Keratinocyte (primary cell): ENCODE results near the gene MAPKAPK3. TPM values are rescaled to one million over a fixed set of nuclear protein-coding genes. Genes with fewer than 3 reads are reported as not detected.

Source experiments
- DNase-seq: peaks from one replicate; pipeline ENCODE4 v3.0.0-alpha.2; 2011; ENCODE audit warnings: low read depth, missing footprints, low spot score
- FAIRE-seq: peaks from 2 replicates; lab custom pipeline; 2011; peaks lifted over from hg19 to GRCh38; lab: Jason Lieb, UNC
- H2AFZ ChIP-seq: 2 replicates; pipeline ENCODE4 v1.6.0; 2012; ENCODE audit warnings: low read length, control low read depth, inconsistent platforms; ENCODE audit not compliant: control insufficient read depth
- H3K27ac ChIP-seq: 2 replicates; pipeline ENCODE4 v1.5.1; 2011; ENCODE audit warnings: low read length; ENCODE audit not compliant: control insufficient read depth, insufficient read depth
- H3K27me3 ChIP-seq: 3 replicates; pipeline ENCODE4 v1.6.0; 2011; ENCODE audit warnings: low read length; ENCODE audit not compliant: control insufficient read depth, insufficient read depth; ENCODE audit errors: extremely low read depth
- H3K36me3 ChIP-seq, 2 experiments: 2 replicates in 1 of 2; 3 replicates in 1 of 2; pipeline ENCODE4 v1.5.1; 2011; ENCODE audit warnings: low read length in 2 of 2, mild to moderate bottlenecking in 1 of 2; ENCODE audit not compliant: control insufficient read depth in 2 of 2, insufficient read depth in 2 of 2; ENCODE audit errors: extremely low read depth in 1 of 2
- H3K4me1 ChIP-seq: 3 replicates; pipeline ENCODE4 v1.5.1; 2011; ENCODE audit warnings: low read length; ENCODE audit not compliant: control insufficient read depth, insufficient read depth; ENCODE audit errors: extremely low read depth
- H3K4me2 ChIP-seq: 3 replicates; pipeline ENCODE4 v1.6.0; 2011; ENCODE audit warnings: low read depth, low read length; ENCODE audit not compliant: control insufficient read depth, insufficient read depth; ENCODE audit errors: extremely low read depth
- H3K4me3 ChIP-seq, 3 experiments: fragments of 200-600 bp in 1 of 3; sonication (generic) in 1 of 3; 2 replicates in 2 of 3; 3 replicates in 1 of 3; pipeline ENCODE4 v1.5.1; 2011 to 2016; ENCODE audit warnings: low read length in 3 of 3, mild to moderate bottlenecking in 3 of 3, control low read depth in 2 of 3, inconsistent platforms in 1 of 3, low read depth in 1 of 3, mixed read lengths in 1 of 3, mixed run types in 1 of 3, moderate library complexity in 1 of 3; ENCODE audit not compliant: control insufficient read depth in 2 of 3, insufficient read depth in 2 of 3; ENCODE audit errors: extremely low read depth in 1 of 3
- H3K79me2 ChIP-seq: 2 replicates; pipeline ENCODE4 v1.6.0; 2012; ENCODE audit warnings: low read length; ENCODE audit not compliant: control insufficient read depth, insufficient read depth
- H3K9ac ChIP-seq: 3 replicates; pipeline ENCODE4 v1.6.0; 2011; ENCODE audit warnings: low read length; ENCODE audit not compliant: control insufficient read depth, insufficient read depth; ENCODE audit errors: extremely low read depth
- H3K9me1 ChIP-seq: 3 replicates; pipeline ENCODE4 v1.6.0; 2011; ENCODE audit warnings: low read length; ENCODE audit not compliant: control insufficient read depth, insufficient read depth; ENCODE audit errors: extremely low read depth
- H3K9me3 ChIP-seq: 2 replicates; pipeline ENCODE4 v1.5.1; 2012; ENCODE audit warnings: low read depth, low read length; ENCODE audit not compliant: control insufficient read depth
- H4K20me1 ChIP-seq: 3 replicates; pipeline ENCODE4 v1.6.0; 2011; ENCODE audit warnings: low read length; ENCODE audit not compliant: control insufficient read depth, insufficient read depth; ENCODE audit errors: extremely low read depth
- CTCF ChIP-seq, 3 experiments: IDR thresholded peaks in 1 of 3; conservative IDR thresholded peaks in 1 of 3; optimal IDR thresholded peaks in 1 of 3; 2 replicates in 2 of 3; 3 replicates in 1 of 3; pipeline versions ENCODE3 to v1.5.1; 2011; ENCODE audit warnings: low read length in 3 of 3, mild to moderate bottlenecking in 3 of 3, moderate library complexity in 2 of 3, control low read depth in 1 of 3, inconsistent platforms in 1 of 3; ENCODE audit not compliant: insufficient read depth in 2 of 3; ENCODE audit errors: extremely low read depth in 1 of 3
- EZH2 ChIP-seq: IDR thresholded peaks from one replicate; pipeline ENCODE4 v1.6.1; 2012; ENCODE audit warnings: inconsistent platforms, mild to moderate bottlenecking, low read length, moderate library complexity
- dilution Hi-C: fragments of 300-500 bp; cut with MboI; formaldehyde crosslinking; loops from one replicate; pipeline ENCODE4 v1.7.0; 2020; ENCODE audit warnings: low sequenced_read_pairs; ENCODE audit not compliant: extremely low pct_ligation_motif_present
- polyA plus RNA-seq, 5 experiments: library from polyadenylated mRNA; depleted of rRNA in 3 of 5; stranded (reverse) in 3 of 5; stranded (forward) in 1 of 5; unstranded in 1 of 5; fragments of >200 nt; gene quantifications; 1 replicate in 1 of 5; 2 replicates in 3 of 5; 3 replicates in 1 of 5; pipeline versions ENCODE4 v1.2.1 to v1.2.3, GENCODE V29; 2011 to 2012; ENCODE audit warnings: missing spikeins in 2 of 5, low read depth in 1 of 5, low replicate concordance in 1 of 5

The MAPKAPK3 gene
- polyA plus RNA-seq, 1 donor (not counting 4 experiments of a cell fraction or from before 2014, with no cell fraction given) = 134 TPM

- H3K4me1 ChIP-seq = peaks cover 21% of the 10 kb centered on the region
- dilution Hi-C loops = no loop called here
- TF ChIP-seq CTCF (optimal IDR thresholded peaks at IDR 0.05 in 1 of 3, IDR thresholded peaks at IDR 0.05 in 1 of 3, conservative IDR thresholded peaks at IDR 0.05 in 1 of 3; ENCODE audit: extremely low read depth in 1 of 3, insufficient read depth in 2 of 3, low read length in 3 of 3) (no peak), EZH2 (no peak)
These were observed 44.1 kb upstream of the MAPKAPK3 start for GRCh38 chr3:50572801-50573371.

GRCh38 chr3:50573566-50574443 is 43.1 kb upstream of the MAPKAPK3 start:
- DNase-seq (no peak), FAIRE-seq (no peak)
- Histone ChIP-seq H3K79me2 (peaks cover 7% of the 10 kb centered on the region), H3K27me3 (no peaks in the 10 kb centered on the region), H3K4me2 (no peak overlapping the region), H3K27ac (no peak overlapping the region), H3K4me1 (peaks cover 16% of the 10 kb centered on the region), H3K4me3 (no peak overlapping the region), H3K9me1 (no peaks in the 10 kb centered on the region), H2AFZ (no peak overlapping the region), H3K9ac (no peak overlapping the region), H3K9me3 (no peaks in the 10 kb centered on the region), H4K20me1 (no peaks in the 10 kb centered on the region), H3K36me3 (peaks cover 14 to 20% of the 10 kb centered on the region in 2 experiments)
- no peak for TF ChIP-seq EZH2
- TF ChIP-seq CTCF (optimal IDR thresholded peaks at IDR 0.05 in 1 of 3, IDR thresholded peaks at IDR 0.05 in 1 of 3, conservative IDR thresholded peaks at IDR 0.05 in 1 of 3; ENCODE audit: extremely low read depth in 1 of 3, insufficient read depth in 2 of 3, low read length in 3 of 3) = no peak
- dilution Hi-C loops = no loop called here

More at GRCh38 chr3:50572801-50573371, 44.1 kb upstream of the MAPKAPK3 start:
- H3K4me3 ChIP-seq = no peak overlapping the region
- H3K79me2 ChIP-seq = peaks cover 7% of the 10 kb centered on the region
- H2AFZ ChIP-seq = no peak overlapping the region
- no peaks in the 10 kb centered on the region for H3K27me3 ChIP-seq
- FAIRE-seq (no peak), DNase-seq (no peak)
- H3K4me2 ChIP-seq = no peak overlapping the region
- peaks cover 10 to 20% of the 10 kb centered on the region in 2 experiments for H3K36me3 ChIP-seq
- H4K20me1 ChIP-seq = no peaks in the 10 kb centered on the region
- no peak overlapping the region for H3K9ac ChIP-seq
- no peak overlapping the region for H3K27ac ChIP-seq
- no peaks in the 10 kb centered on the region for H3K9me3 ChIP-seq
- no peaks in the 10 kb centered on the region for H3K9me1 ChIP-seq
